AG04450 (cell line): Measurements from ENCODE around the gene GMNC. TPM values are rescaled to one million over a fixed set of nuclear protein-coding genes. Genes with fewer than 3 reads are reported as not detected.

ENCODE experiments used
- CTCF ChIA-PET: fragments of 300-600, 350-600 bp; formaldehyde crosslinking; extraction: SDS; loops from one replicate; lab custom pipeline; 2022; ENCODE audit warnings: antibody characterized with exemption, inconsistent platforms; lab: Charles Lee
- POLR2A ChIA-PET: fragments of 350-600 bp; formaldehyde crosslinking; extraction: SDS; loops from one replicate; lab custom pipeline; 2021; ENCODE audit warnings: antibody characterized with exemption, inconsistent platforms; lab: Yijun Ruan, JAX
- DNase-seq: peaks from one replicate; pipeline ENCODE4 v3.0.0-alpha.2; 2011; ENCODE audit warnings: low read depth, low spot score
- H3K27ac ChIP-seq: one replicate; pipeline ENCODE4 v1.5.1; 2012; ENCODE audit warnings: low read depth, low read length, control low read depth
- H3K27me3 ChIP-seq: one replicate; pipeline ENCODE4 v1.6.0; 2012; ENCODE audit warnings: low read length; ENCODE audit not compliant: control insufficient read depth, insufficient read depth
- H3K4me3 ChIP-seq: 2 replicates; pipeline ENCODE4 v1.5.1; 2011; ENCODE audit warnings: mild to moderate bottlenecking, low read depth, low read length, control low read depth
- H3K9me3 ChIP-seq: 2 replicates; pipeline ENCODE4 v1.5.1; 2012; ENCODE audit warnings: low read length; ENCODE audit not compliant: control insufficient read depth, insufficient read depth
- CTCF ChIP-seq: IDR thresholded peaks from 2 replicates; pipeline ENCODE4 v1.5.1; 2011; ENCODE audit warnings: low read depth, low read length, control low read depth, inconsistent platforms
- polyA plus RNA-seq: library from polyadenylated mRNA; depleted of rRNA; stranded (reverse); fragments of >200 nt; gene quantifications from 2 replicates; pipeline ENCODE4 v1.2.3, GENCODE V29; 2011

GMNC gene
- polyA plus RNA-seq, 1 experiment, result 0.02 TPM

DNA sequence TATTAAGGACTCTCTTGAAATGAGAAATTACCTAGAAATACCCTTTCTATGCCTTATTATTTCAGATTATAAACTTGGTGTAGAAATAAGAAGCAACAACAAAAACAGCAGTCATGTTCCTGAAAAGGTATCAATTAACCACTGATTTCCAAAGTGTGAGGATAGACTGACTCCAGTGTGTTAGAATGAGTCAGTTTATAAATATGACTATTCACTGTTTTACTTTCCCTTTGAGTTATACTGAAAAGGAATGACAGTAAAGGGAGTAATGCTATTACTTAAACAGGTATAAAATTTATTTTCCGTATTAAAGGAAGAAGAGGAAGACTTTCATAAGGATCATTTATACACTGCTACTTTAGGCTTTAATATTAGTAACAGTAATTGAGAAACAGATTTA lies 12.9 kb downstream of the GMNC start:
- no peak for DNase-seq
- ChIA-PET POLR2A (no interaction called here), CTCF (no interaction called here)
- TF ChIP-seq CTCF, result no peak
- Histone ChIP-seq H3K27me3 (no peaks in the 10 kb centered on the region), H3K9me3 (no peaks in the 10 kb centered on the region), H3K4me3 (no peak overlapping the region), H3K27ac (no peak overlapping the region)

DNA sequence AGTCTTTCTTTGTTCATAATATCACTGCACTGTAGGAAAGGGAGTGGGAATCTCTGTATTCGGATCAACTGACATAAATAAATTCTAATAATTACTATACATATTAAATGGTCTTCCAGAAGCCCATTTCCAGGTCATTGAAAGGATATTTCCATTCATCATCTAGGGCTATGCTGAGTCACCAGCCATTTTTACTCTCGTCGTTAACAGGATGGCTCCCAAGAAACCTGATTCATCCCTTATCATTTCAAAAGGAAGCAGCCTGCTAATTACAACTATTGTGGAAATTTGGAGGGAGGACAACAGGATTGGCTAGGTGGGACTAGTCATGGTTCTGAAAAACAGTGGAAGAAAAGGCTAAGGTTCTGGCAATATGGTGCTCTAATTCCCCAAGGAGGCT lies 13.6 kb downstream of the GMNC start:
- no peaks in the 10 kb centered on the region for H3K9me3 ChIP-seq
- POLR2A ChIA-PET, result no interaction called here
- no peak overlapping the region for H3K4me3 ChIP-seq
- H3K27ac ChIP-seq, result no peak overlapping the region
- no peak for TF ChIP-seq CTCF
- H3K27me3 ChIP-seq, result no peaks in the 10 kb centered on the region
- DNase-seq, result no peak
- CTCF ChIA-PET, result interaction anchor here (0.6 to 2.7 kb wide), 3 partner anchors 35 to 927 kb away, joined by 3 to 7 read pairs (median 6); no protein-coding TSS in a partner anchor

DNA sequence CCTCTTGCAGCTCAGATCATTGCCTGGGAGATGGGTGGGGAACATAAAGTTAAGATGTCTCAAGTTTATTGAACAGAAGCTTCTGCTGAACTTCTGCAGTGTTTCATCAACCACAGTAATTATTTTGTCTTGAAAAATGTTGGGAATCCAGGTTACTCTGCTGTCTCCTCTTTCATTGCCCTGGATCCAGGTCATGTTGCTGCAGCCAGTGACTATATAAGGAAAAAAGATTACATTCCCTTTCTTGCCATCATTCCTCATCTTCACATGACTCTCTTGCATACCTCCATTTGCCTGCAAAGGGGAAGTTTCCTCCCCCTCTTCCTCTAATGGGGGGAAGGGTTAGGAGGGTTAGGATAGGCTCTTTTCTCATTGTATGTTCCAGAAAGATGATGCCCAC lies 15.1 kb downstream of the GMNC start:
- Histone ChIP-seq H3K4me3 (no peak overlapping the region), H3K9me3 (no peaks in the 10 kb centered on the region), H3K27ac (no peak overlapping the region), H3K27me3 (no peaks in the 10 kb centered on the region)
- ChIA-PET CTCF (interaction anchor here (2.3 to 2.7 kb wide), 2 partner anchors 35 to 37 kb away, joined by 6 to 7 read pairs; no protein-coding TSS in a partner anchor), POLR2A (no interaction called here)
- TF ChIP-seq CTCF, result no peak
- no peak for DNase-seq

DNA sequence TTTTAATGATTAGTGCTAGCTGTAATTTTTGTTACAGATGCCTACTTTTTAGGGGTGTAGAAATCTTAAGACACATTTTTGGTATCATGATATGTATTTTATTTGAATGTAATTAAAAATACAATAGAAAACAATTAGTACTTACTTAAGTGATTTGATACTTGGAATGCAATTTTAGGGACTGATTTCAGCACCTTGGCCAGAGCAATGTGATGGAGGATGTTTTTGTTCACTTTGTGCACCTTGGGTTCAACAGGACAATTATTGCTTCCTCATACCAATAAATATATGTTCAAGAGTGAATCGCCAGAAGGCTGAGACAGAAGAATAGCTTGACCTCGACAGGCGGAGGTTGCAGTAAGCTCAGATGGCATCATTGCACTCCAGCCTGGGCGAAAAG lies 22.3 kb downstream of the GMNC start:
- no peak for DNase-seq
- CTCF ChIA-PET, result interaction anchor here (0.6 kb wide), 2 partner anchors 141 to 233 kb away, joined by 3 read pairs; no protein-coding TSS in a partner anchor
- POLR2A ChIA-PET, result no interaction called here
- no peaks in the 10 kb centered on the region for H3K9me3 ChIP-seq
- H3K27me3 ChIP-seq, result no peaks in the 10 kb centered on the region
- no peak for TF ChIP-seq CTCF
- no peak overlapping the region for H3K27ac ChIP-seq
- H3K4me3 ChIP-seq, result no peak overlapping the region

DNA sequence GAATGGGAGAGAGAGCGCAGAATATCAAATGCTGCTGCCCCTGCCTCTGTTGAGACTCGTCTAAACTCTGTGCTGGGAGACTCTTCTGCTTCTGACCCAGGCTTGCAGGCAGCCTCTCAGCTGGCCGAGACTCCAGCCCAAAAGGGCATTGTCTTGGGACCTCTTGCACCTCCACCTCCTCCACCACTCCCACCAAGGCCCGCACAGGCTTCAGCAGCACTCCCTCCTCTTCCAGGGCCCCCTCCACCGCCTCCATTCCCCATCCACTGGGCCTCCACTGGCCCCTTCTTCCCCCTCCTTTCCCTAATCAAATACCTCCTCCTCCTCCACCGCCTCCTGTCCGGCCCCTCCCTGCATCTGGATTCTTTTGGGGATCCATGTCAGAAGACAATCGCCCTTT lies 31.3 kb downstream of the GMNC start:
- Histone ChIP-seq H3K27ac (no peak overlapping the region), H3K27me3 (no peaks in the 10 kb centered on the region), H3K4me3 (no peak overlapping the region), H3K9me3 (no peaks in the 10 kb centered on the region)
- DNase-seq, result no peak
- no peak for TF ChIP-seq CTCF
- ChIA-PET POLR2A (no interaction called here), CTCF (no interaction called here)
